HepG2 (cell line): ENCODE measurements around the gene C20orf144. TPM values are rescaled to one million over a fixed set of nuclear protein-coding genes. Genes with fewer than 3 reads are reported as not detected.

Source experiments
- HOXA7 ChIP-seq: sonication (generic); formaldehyde crosslinking; IDR thresholded peaks from 2 replicates; pipeline ENCODE4 v1.8.1; 2022; ENCODE audit warnings: mild to moderate bottlenecking, missing genetic modification reagents, moderate library complexity
- LRRFIP1 ChIP-seq: sonication (generic); formaldehyde crosslinking; conservative IDR thresholded peaks from 2 replicates; pipeline ENCODE4 v1.4.0; 2020; ENCODE audit warnings: missing genetic modification reagents
- NCOA5 ChIP-seq: sonication (generic); formaldehyde crosslinking; IDR thresholded peaks from 2 replicates; pipeline ENCODE4 v1.4.0; 2020; ENCODE audit warnings: missing genetic modification reagents
- RBFOX2 ChIP-seq: fragments of 200-400 bp; formaldehyde crosslinking; IDR thresholded peaks from 2 replicates; pipeline ENCODE4 v1.6.1; 2017; ENCODE audit warnings: low read depth, mild to moderate bottlenecking, low read length
- RFX1 ChIP-seq: fragments of 450-650 bp; IDR thresholded peaks from 2 replicates; pipeline ENCODE4 v1.6.1; 2017
- TBP ChIP-seq: sonication (generic); formaldehyde crosslinking; IDR thresholded peaks from 2 replicates; pipeline ENCODE4 v1.5.0; 2020; ENCODE audit warnings: missing genetic modification reagents
- TFDP2 ChIP-seq: sonication (generic); formaldehyde crosslinking; IDR thresholded peaks from 2 replicates; pipeline ENCODE4 v1.4.0; 2020; ENCODE audit warnings: missing genetic modification reagents
- ZFP36L2 ChIP-seq: sonication (generic); formaldehyde crosslinking; IDR thresholded peaks from 2 replicates; pipeline ENCODE4 v1.4.0; 2020; ENCODE audit warnings: missing genetic modification reagents
- ZFP37 ChIP-seq: sonication (generic); formaldehyde crosslinking; IDR thresholded peaks from 2 replicates; pipeline ENCODE4 v1.4.0; 2020; ENCODE audit warnings: missing genetic modification reagents, borderline replicate concordance
- ZNF160 ChIP-seq: sonication (generic); formaldehyde crosslinking; IDR thresholded peaks from 2 replicates; pipeline ENCODE4 v1.8.0; 2022; ENCODE audit warnings: mild to moderate bottlenecking, inconsistent platforms, missing genetic modification reagents
- ZNF230 ChIP-seq: sonication (generic); formaldehyde crosslinking; IDR thresholded peaks from 2 replicates; pipeline ENCODE4 v1.4.0; 2020; ENCODE audit warnings: mild to moderate bottlenecking, missing genetic modification reagents
- ZNF264 ChIP-seq: sonication (generic); formaldehyde crosslinking; IDR thresholded peaks from 2 replicates; pipeline ENCODE4 v1.4.0; 2020; ENCODE audit warnings: missing genetic modification reagents
- polyA plus RNA-seq, 8 experiments: library from polyadenylated mRNA; depleted of rRNA in 3 of 8; stranded (reverse) in 7 of 8; unstranded in 1 of 8; fragments of >200 nt; fragmentation: Illumina TruSeq in 4 of 8; extraction: Trizol in 4 of 8; gene quantifications; 2 replicates each; pipeline versions ENCODE4 v1.2.1 to v1.2.3, GENCODE V29; 2011 to 2016; ENCODE audit warnings: low read depth in 4 of 8, missing spikeins in 1 of 8, mixed read lengths in 1 of 8; ENCODE audit not compliant: insufficient read depth in 1 of 8
- total RNA-seq, 5 experiments: library from RNA; depleted of rRNA; stranded (reverse); fragments of >200 nt; fragmentation: Illumina TruSeq; extraction: Trizol; gene quantifications; 2 replicates each; pipeline ENCODE4 v1.2.3, GENCODE V29; 2016; ENCODE audit warnings: low read depth in 1 of 5
- TF ChIP-seq, protein P1 (sequence below): sonication (generic); formaldehyde crosslinking; IDR thresholded peaks from 2 replicates; pipeline ENCODE4 v1.5.1; 2020; ENCODE audit warnings: missing genetic modification reagents, mild to moderate bottlenecking, borderline replicate concordance
- TF ChIP-seq, protein P2 (sequence below): sonication (generic); formaldehyde crosslinking; IDR thresholded peaks from one replicate; pipeline ENCODE4 v1.5.1; 2020; ENCODE audit warnings: mild to moderate bottlenecking, missing genetic modification reagents; ENCODE audit errors: not compliant biosample characterization

Gene C20orf144
- total and polyA plus RNA-seq, 2 of the 13 experiments (the other 11 are each of a cell fraction or from before 2014, with no cell fraction given): 0.09 to 0.16 TPM

DNA sequence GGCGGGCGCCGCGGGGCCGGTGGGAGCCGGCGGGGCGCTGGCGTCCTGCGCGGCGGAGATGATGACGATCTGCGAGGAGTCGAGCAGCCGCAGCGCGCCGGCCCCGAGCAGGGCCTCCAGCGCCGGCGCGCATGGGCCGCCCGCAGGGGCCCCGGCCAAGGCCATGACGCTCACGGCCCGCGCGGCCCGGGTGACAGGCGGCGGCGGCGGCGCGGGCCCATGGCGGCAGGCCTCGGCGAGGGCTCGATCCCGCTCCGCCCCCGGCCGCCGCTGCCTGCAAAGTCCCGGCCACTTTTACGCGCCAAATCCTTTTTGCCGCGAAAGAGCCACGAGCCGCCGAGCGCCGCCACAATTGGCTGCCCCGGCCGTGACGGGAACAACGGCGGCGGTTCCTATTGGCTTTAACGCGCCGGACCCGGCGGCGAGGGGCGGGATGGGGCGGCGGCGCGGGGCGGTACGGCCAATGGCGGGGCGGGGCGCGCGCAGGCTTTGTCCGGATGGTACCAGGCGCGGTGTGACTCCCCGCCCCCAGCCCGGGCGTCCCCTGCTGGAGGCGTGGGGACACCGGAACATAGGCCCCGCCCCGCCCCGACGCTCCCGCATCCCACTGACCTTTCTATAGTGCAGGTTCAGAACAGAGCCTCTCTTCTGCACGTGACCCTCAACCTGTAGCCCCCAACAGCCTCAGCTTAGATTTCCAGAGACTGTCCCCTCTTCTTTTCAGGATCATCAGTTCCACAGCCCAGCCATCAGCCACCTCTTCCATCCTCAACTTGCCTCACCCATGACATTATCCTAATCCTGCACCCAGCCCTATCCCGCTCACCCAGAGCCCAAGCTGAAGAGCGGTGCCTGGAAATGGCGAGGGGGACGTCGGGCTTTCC, 24.2 kb downstream of the C20orf144 start, which contains the start of gene E2F1 (continued):
- TF ChIP-seq LRRFIP1 (CRISPR knock-in tag) (no peak), HOXA7 (CRISPR knock-in tag) (no peak), TBP (CRISPR knock-in tag) (no peak), ZNF264 (CRISPR knock-in tag) (peak; percentile 58; the same call in 1 of the 2 replicates), ZNF230 (CRISPR knock-in tag) (0 out of 2 replicates have a peak, but pooled peaks have one; percentile 92), RBFOX2 (peak; percentile 71), ZNF160 (CRISPR knock-in tag) (peak; percentile 61; the same call in 1 of the 2 replicates), TFDP2 (peak; percentile 100), ZFP37 (CRISPR knock-in tag) (no peak), RFX1 (no peak), NCOA5 (CRISPR knock-in tag) (no peak), ZFP36L2 (CRISPR knock-in tag) (no peak)
- TF ChIP-seq, protein P1, sequence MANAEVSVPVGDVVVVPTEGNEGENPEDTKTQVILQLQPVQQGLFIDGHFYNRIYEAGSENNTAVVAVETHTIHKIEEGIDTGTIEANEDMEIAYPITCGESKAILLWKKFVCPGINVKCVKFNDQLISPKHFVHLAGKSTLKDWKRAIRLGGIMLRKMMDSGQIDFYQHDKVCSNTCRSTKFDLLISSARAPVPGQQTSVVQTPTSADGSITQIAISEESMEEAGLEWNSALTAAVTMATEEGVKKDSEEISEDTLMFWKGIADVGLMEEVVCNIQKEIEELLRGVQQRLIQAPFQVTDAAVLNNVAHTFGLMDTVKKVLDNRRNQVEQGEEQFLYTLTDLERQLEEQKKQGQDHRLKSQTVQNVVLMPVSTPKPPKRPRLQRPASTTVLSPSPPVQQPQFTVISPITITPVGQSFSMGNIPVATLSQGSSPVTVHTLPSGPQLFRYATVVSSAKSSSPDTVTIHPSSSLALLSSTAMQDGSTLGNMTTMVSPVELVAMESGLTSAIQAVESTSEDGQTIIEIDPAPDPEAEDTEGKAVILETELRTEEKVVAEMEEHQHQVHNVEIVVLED: peak; percentile 66
- TF ChIP-seq, protein P2, sequence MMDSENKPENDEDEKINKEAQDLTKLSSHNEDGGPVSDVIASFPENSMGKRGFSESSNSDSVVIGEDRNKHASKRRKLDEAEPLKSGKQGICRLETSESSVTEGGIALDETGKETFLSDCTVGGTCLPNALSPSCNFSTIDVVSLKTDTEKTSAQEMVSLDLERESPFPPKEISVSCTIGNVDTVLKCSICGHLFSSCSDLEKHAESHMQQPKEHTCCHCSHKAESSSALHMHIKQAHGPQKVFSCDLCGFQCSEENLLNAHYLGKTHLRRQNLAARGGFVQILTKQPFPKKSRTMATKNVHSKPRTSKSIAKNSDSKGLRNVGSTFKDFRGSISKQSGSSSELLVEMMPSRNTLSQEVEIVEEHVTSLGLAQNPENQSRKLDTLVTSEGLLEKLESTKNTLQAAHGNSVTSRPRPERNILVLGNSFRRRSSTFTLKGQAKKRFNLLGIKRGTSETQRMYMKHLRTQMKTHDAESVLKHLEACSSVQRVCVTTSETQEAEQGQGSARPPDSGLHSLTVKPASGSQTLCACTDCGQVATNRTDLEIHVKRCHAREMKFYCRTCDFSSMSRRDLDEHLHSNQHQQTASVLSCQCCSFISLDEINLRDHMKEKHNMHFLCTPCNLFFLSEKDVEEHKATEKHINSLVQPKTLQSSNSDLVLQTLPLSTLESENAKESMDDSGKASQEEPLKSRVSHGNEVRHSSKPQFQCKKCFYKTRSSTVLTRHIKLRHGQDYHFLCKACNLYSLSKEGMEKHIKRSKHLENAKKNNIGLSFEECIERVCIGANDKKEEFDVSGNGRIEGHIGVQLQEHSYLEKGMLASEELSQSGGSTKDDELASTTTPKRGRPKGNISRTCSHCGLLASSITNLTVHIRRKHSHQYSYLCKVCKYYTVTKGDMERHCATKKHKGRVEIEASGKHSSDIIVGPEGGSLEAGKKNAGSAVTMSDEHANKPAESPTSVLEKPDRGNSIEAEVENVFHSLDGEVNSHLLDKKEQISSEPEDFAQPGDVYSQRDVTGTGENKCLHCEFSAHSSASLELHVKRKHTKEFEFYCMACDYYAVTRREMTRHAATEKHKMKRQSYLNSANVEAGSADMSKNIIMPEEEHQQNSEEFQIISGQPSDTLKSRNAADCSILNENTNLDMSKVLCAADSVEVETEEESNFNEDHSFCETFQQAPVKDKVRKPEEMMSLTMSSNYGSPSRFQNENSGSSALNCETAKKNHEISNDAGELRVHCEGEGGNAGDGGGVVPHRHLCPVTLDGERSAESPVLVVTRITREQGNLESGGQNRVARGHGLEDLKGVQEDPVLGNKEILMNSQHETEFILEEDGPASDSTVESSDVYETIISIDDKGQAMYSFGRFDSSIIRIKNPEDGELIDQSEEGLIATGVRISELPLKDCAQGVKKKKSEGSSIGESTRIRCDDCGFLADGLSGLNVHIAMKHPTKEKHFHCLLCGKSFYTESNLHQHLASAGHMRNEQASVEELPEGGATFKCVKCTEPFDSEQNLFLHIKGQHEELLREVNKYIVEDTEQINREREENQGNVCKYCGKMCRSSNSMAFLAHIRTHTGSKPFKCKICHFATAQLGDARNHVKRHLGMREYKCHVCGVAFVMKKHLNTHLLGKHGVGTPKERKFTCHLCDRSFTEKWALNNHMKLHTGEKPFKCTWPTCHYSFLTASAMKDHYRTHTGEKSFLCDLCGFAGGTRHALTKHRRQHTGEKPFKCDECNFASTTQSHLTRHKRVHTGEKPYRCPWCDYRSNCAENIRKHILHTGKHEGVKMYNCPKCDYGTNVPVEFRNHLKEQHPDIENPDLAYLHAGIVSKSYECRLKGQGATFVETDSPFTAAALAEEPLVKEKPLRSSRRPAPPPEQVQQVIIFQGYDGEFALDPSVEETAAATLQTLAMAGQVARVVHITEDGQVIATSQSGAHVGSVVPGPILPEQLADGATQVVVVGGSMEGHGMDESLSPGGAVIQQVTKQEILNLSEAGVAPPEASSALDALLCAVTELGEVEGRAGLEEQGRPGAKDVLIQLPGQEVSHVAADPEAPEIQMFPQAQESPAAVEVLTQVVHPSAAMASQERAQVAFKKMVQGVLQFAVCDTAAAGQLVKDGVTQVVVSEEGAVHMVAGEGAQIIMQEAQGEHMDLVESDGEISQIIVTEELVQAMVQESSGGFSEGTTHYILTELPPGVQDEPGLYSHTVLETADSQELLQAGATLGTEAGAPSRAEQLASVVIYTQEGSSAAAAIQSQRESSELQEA (CRISPR knock-in tag): peak; percentile 31
